T1000 (cell line): ENCODE data around the gene LRMDA.
"Not testable (repeated sequence)": the region's sequence is repeated elsewhere in the genome, so short reads cannot be mapped to it uniquely, and the experiment has no call there.

Experiments
- DNase-seq: peaks from one replicate; lab custom pipeline; 2025; ENCODE audit warnings: mixed read lengths; lab: John Stamatoyannopoulos, UW

LRMDA gene

GRCh38 chr10:75613685-75614504 is 182.5 kb downstream of the LRMDA start:
- DNase-seq = no peak

- DNase-seq = no peak
These were observed 184.7 kb downstream of the LRMDA start for GRCh38 chr10:75616076-75616475.

GRCh38 chr10:75616874-75617478 is 185.6 kb downstream of the LRMDA start:
- DNase-seq = no peak

- DNase-seq = no peak
These were observed 186.2 kb downstream of the LRMDA start for GRCh38 chr10:75617485-75618155.

- no peak for DNase-seq
These were observed 188.2 kb downstream of the LRMDA start for GRCh38 chr10:75619635-75620034.

GRCh38 chr10:75620356-75620755 is 188.9 kb downstream of the LRMDA start:
- DNase-seq = no peak

GRCh38 chr10:75621003-75621402 is 189.6 kb downstream of the LRMDA start:
- not testable (repeated sequence) for DNase-seq

GRCh38 chr10:75622503-75622902 is 191.1 kb downstream of the LRMDA start:
- DNase-seq = no peak

GRCh38 chr10:75623310-75624093 is 192.1 kb downstream of the LRMDA start:
- DNase-seq = no peak

GRCh38 chr10:75624638-75625037 is 193.2 kb downstream of the LRMDA start:
- DNase-seq = no peak

- DNase-seq = no peak
These were observed 199.3 kb downstream of the LRMDA start for GRCh38 chr10:75630746-75631145.

- DNase-seq = no peak
These were observed 201.5 kb downstream of the LRMDA start for GRCh38 chr10:75632805-75633462.

GRCh38 chr10:75633568-75633967 is 202.1 kb downstream of the LRMDA start:
- DNase-seq = no peak

GRCh38 chr10:75634947-75635346 is 203.5 kb downstream of the LRMDA start:
- DNase-seq = no peak

- DNase-seq = no peak
These were observed 207.3 kb downstream of the LRMDA start for GRCh38 chr10:75638752-75639151.

GRCh38 chr10:75639736-75640135 is 208.3 kb downstream of the LRMDA start:
- no peak for DNase-seq

- no peak for DNase-seq
These were observed 209.0 kb downstream of the LRMDA start for GRCh38 chr10:75640381-75640780.

GRCh38 chr10:75640803-75641202 is 209.4 kb downstream of the LRMDA start:
- DNase-seq = no peak

- DNase-seq = no peak
These were observed 212.0 kb downstream of the LRMDA start for GRCh38 chr10:75643405-75643804.

- no peak for DNase-seq
These were observed 212.7 kb downstream of the LRMDA start for GRCh38 chr10:75643944-75644692.

GRCh38 chr10:75645704-75646103 is 214.3 kb downstream of the LRMDA start:
- no peak for DNase-seq
